IMR-90 (cell line): ENCODE data around the gene VN1R2. TPM values are rescaled to one million over a fixed set of nuclear protein-coding genes. Genes with fewer than 3 reads are reported as not detected.

Experiments used
- ATAC-seq: fragments of 200-7000 bp; cut with Tn5 transposase; 2 replicates; pipeline ENCODE4 v1.9.1; 2020; ENCODE audit warnings: low read depth, mild to moderate bottlenecking, moderate library complexity
- BruUV-seq: library from RNA; stranded (reverse); fragments of 400-500 nt; replicated peaks from 2 replicates; lab custom pipeline; 2021; lab: Mats Ljungman, UMichigan
- CTCF ChIA-PET: fragments of 300-600 bp; formaldehyde crosslinking; extraction: SDS; loops from one replicate; lab custom pipeline; 2021; ENCODE audit warnings: antibody characterized with exemption; lab: Yijun Ruan, JAX
- POLR2A ChIA-PET: fragments of 300-600 bp; sonication (Branson Sonifier 250); formaldehyde crosslinking; loops from one replicate; lab custom pipeline; 2022; ENCODE audit warnings: antibody characterized with exemption; ENCODE audit not compliant: unreplicated experiment; lab: Charles Lee
- DNase-seq: peaks from one replicate; pipeline ENCODE4 v3.0.0; 2013
- H2AFZ ChIP-seq: replicated peaks from 2 replicates; pipeline ENCODE3; 2013; ENCODE audit warnings: low read length, mild to moderate bottlenecking; ENCODE audit not compliant: poor library complexity
- H2AK5ac ChIP-seq: 2 replicates; pipeline ENCODE4 v1.6.1; 2013; ENCODE audit warnings: low read depth, low read length, inconsistent platforms
- H2AK9ac ChIP-seq: replicated peaks from 2 replicates; pipeline ENCODE3; 2013; ENCODE audit warnings: mild to moderate bottlenecking, low read depth, low read length, moderate library complexity; ENCODE audit not compliant: poor library complexity
- H2BK120ac ChIP-seq: 2 replicates; pipeline ENCODE4 v1.6.1; 2013; ENCODE audit warnings: low read depth, low read length, inconsistent platforms
- H2BK15ac ChIP-seq: 3 replicates; pipeline ENCODE4 v1.6.1; 2013; ENCODE audit warnings: low read depth, low read length, inconsistent platforms
- H2BK20ac ChIP-seq: 2 replicates; pipeline ENCODE4 v1.6.1; 2013; ENCODE audit warnings: low read depth, mild to moderate bottlenecking, inconsistent platforms, low read length, moderate library complexity
- H2BK5ac ChIP-seq: 2 replicates; pipeline ENCODE4 v1.6.1; 2013; ENCODE audit warnings: mild to moderate bottlenecking, low read depth, low read length, inconsistent platforms; ENCODE audit not compliant: poor library complexity, severe bottlenecking
- H3K14ac ChIP-seq: replicated peaks from 2 replicates; pipeline ENCODE4 v1.6.1; 2013; ENCODE audit warnings: low read depth, low read length, inconsistent platforms
- H3K18ac ChIP-seq: 2 replicates; pipeline ENCODE4 v1.6.1; 2013; ENCODE audit warnings: low read depth, low read length, control low read depth
- H3K23ac ChIP-seq: 2 replicates; pipeline ENCODE4 v1.6.1; 2013; ENCODE audit warnings: low read depth, low read length, inconsistent platforms
- H3K27ac ChIP-seq: 2 replicates; pipeline ENCODE4 v1.5.1; 2013; ENCODE audit warnings: mild to moderate bottlenecking, control low read depth, low read length; ENCODE audit not compliant: insufficient read depth
- H3K27me3 ChIP-seq: 2 replicates; pipeline ENCODE4 v1.6.1; 2013; ENCODE audit warnings: low read length; ENCODE audit not compliant: control insufficient read depth, insufficient read depth
- H3K36me3 ChIP-seq: 2 replicates; pipeline ENCODE4 v1.6.1; 2013; ENCODE audit warnings: low read length, mixed read lengths; ENCODE audit not compliant: control insufficient read depth, insufficient read depth
- H3K4ac ChIP-seq: 2 replicates; pipeline ENCODE4 v1.6.1; 2013; ENCODE audit warnings: low read depth, low read length, inconsistent platforms
- H3K4me1 ChIP-seq: 2 replicates; pipeline ENCODE4 v1.6.1; 2013; ENCODE audit warnings: low read length, mixed read lengths; ENCODE audit not compliant: control insufficient read depth, insufficient read depth
- H3K4me2 ChIP-seq: 2 replicates; pipeline ENCODE4 v1.6.1; 2013; ENCODE audit warnings: low read depth, mild to moderate bottlenecking, control low read depth, low read length, moderate library complexity
- H3K4me3 ChIP-seq: 2 replicates; pipeline ENCODE4 v1.5.1; 2013; ENCODE audit warnings: low read depth, mild to moderate bottlenecking, control low read depth, low read length, moderate library complexity; ENCODE audit not compliant: insufficient read depth
- H3K56ac ChIP-seq: 2 replicates; pipeline ENCODE4 v1.6.1; 2013; ENCODE audit warnings: low read length, inconsistent platforms; ENCODE audit not compliant: insufficient read depth; ENCODE audit errors: extremely low read depth
- H3K79me1 ChIP-seq, 2 experiments: 2 replicates each; pipeline ENCODE4 v1.6.1; 2013; ENCODE audit warnings: low read length in 2 of 2, inconsistent platforms in 1 of 2, low read depth in 1 of 2
- H3K9ac ChIP-seq: 2 replicates; pipeline ENCODE4 v1.6.1; 2013; ENCODE audit warnings: low read depth, low read length, control low read depth
- H3K9me1 ChIP-seq: 2 replicates; pipeline ENCODE4 v1.6.1; 2013; ENCODE audit warnings: low read length, inconsistent platforms; ENCODE audit not compliant: insufficient read depth
- H3K9me3 ChIP-seq: 2 replicates; pipeline ENCODE4 v1.6.1; 2013; ENCODE audit warnings: low read length; ENCODE audit not compliant: control insufficient read depth, insufficient read depth
- H4K20me1 ChIP-seq: 2 replicates; pipeline ENCODE4 v1.6.1; 2013; ENCODE audit warnings: low read length, inconsistent platforms; ENCODE audit not compliant: insufficient read depth
- H4K5ac ChIP-seq: 2 replicates; pipeline ENCODE4 v1.6.1; 2013; ENCODE audit warnings: mild to moderate bottlenecking, low read depth, low read length, control low read depth
- H4K8ac ChIP-seq, 2 experiments: 2 replicates each; pipeline ENCODE4 v1.6.1; 2013; ENCODE audit warnings: low read depth in 2 of 2, low read length in 2 of 2, control low read depth in 1 of 2, inconsistent platforms in 1 of 2
- H4K91ac ChIP-seq: 2 replicates; pipeline ENCODE4 v1.6.1; 2013; ENCODE audit warnings: low read depth, low read length, inconsistent platforms; ENCODE audit not compliant: insufficient read depth
- BHLHE40 ChIP-seq: fragments of 150-350 bp; IDR thresholded peaks from 2 replicates; pipeline ENCODE4 v1.6.1; 2016; ENCODE audit warnings: mild to moderate bottlenecking, low read depth, low read length
- CHD1 ChIP-seq: IDR thresholded peaks from 2 replicates; pipeline ENCODE4 v1.6.1; 2012; ENCODE audit warnings: low read depth, low read length, improper control_type of control experiment
- MXI1 ChIP-seq: IDR thresholded peaks from 2 replicates; pipeline ENCODE4 v1.6.1; 2012; ENCODE audit warnings: low read depth, mild to moderate bottlenecking, low read length, moderate library complexity, borderline replicate concordance
- WGBS, 2 experiments: methylation state at CpG; one replicate each; pipeline versions ENCODE4 v1.1.5 to v1.1.7; 2013; ENCODE audit warnings: missing lambda C conversion rate in 2 of 2; ENCODE audit not compliant: insufficient read length in 1 of 2; ENCODE audit errors: extremely low coverage in 2 of 2; 5-methylcytosine and 5-hydroxymethylcytosine counted together
- dilution Hi-C: fragments of 300-500 bp; cut with HindIII; formaldehyde crosslinking; loops from one replicate; pipeline ENCODE4 v1.14.3; 2018; ENCODE audit warnings: low sequenced_read_pairs; ENCODE audit not compliant: unreplicated experiment
- in situ Hi-C: fragments of 300-500 bp; cut with MboI; formaldehyde crosslinking; loops from 3 replicates; pipeline ENCODE4 v1.14.3; 2019; ENCODE audit warnings: low sequenced_read_pairs, inconsistent platforms, mixed read lengths
- intact Hi-C: fragments of 100-400 bp; cut with micrococcal nuclease; formaldehyde crosslinking; loops from 2 replicates; pipeline ENCODE4 v1.10.0; 2022
- polyA plus RNA-seq, 3 experiments: library from polyadenylated mRNA; depleted of rRNA; stranded (reverse); fragments of >200 nt; gene quantifications; 2 replicates each; pipeline ENCODE4 v1.2.3, GENCODE V29; 2012; ENCODE audit warnings: low replicate concordance in 1 of 3
- total RNA-seq: library from RNA; depleted of rRNA; stranded (reverse); fragments of >200 nt; gene quantifications from 2 replicates; pipeline ENCODE4 v1.2.3, GENCODE V29; 2012

Gene VN1R2
- total and polyA plus RNA-seq, 2 of the 4 experiments (the other 2 are of a cell fraction): not detected

GRCh38 chr19:53246498-53246897 lies 11.6 kb upstream of the VN1R2 start:
- no peaks in the 10 kb centered on the region for H4K20me1 ChIP-seq
- H3K4me2 ChIP-seq: no peak overlapping the region
- no peak overlapping the region for H3K27ac ChIP-seq
- no peak overlapping the region for H3K4ac ChIP-seq
- no peak overlapping the region for H3K23ac ChIP-seq
- in situ Hi-C loops: no loop called here
- intact Hi-C loops: no loop called here
- H2BK20ac ChIP-seq: no peak overlapping the region
- H4K8ac ChIP-seq: no peak overlapping the region
- ATAC-seq (no peak), DNase-seq (no peak)
- H3K9me1 ChIP-seq: no peaks in the 10 kb centered on the region
- H3K14ac ChIP-seq: no peak overlapping the region
- peaks cover 31% of the 10 kb centered on the region for H3K9me3 ChIP-seq
- no TSS peak for BruUV-seq
- no peaks in the 10 kb centered on the region for H3K4me1 ChIP-seq
- H4K91ac ChIP-seq: no peak overlapping the region
- no peaks in the 10 kb centered on the region for H3K79me1 ChIP-seq
- dilution Hi-C loops: no loop called here
- POLR2A ChIA-PET: no interaction called here
- no peak overlapping the region for H3K9ac ChIP-seq
- no peak overlapping the region for H4K5ac ChIP-seq
- no peak overlapping the region for H2AK9ac ChIP-seq
- TF ChIP-seq BHLHE40: no peak
- no peak for TF ChIP-seq MXI1
- no peak for TF ChIP-seq CHD1
- no peaks in the 10 kb centered on the region for H3K27me3 ChIP-seq
- CTCF ChIA-PET: no interaction called here
- peaks cover 23% of the 10 kb centered on the region for H3K36me3 ChIP-seq
- H2BK120ac ChIP-seq: no peak overlapping the region
- H2BK5ac ChIP-seq: no peak overlapping the region
- H3K56ac ChIP-seq: no peak overlapping the region
- H2BK15ac ChIP-seq: no peak overlapping the region
- no peak overlapping the region for H2AFZ ChIP-seq
- H2AK5ac ChIP-seq: no peak overlapping the region
- H3K18ac ChIP-seq: no peak overlapping the region
- H3K4me3 ChIP-seq: no peak overlapping the region
- no CpG with 5 or more reads among the region's 1 CpG for WGBS, 2 experiments
